Esophagus muscularis mucosa (tissue), 4 donors: Measurements from ENCODE around the gene DSCAML1. TPM values are rescaled to one million over a fixed set of nuclear protein-coding genes. Genes with fewer than 3 reads are reported as not detected.

Experiments
- DNase-seq: peaks from one replicate; pipeline ENCODE4 v3.0.0-alpha.2; 2017; ENCODE audit errors: extremely low spot score
- H3K27ac ChIP-seq, 4 donors: fragments of 200-600 bp; sonication (generic); replicated peaks in 1 of 4; 1 replicate in 3 of 4; 2 replicates in 1 of 4; pipeline ENCODE4 v1.5.1; 2016 to 2019; ENCODE audit warnings: mild to moderate bottlenecking in 1 of 4
- H3K27me3 ChIP-seq, 4 donors: fragments of 200-600 bp; sonication (generic); one replicate each; pipeline versions ENCODE4 v1.5.1 to v1.6.0; 2016 to 2019
- H3K36me3 ChIP-seq, 4 donors: fragments of 200-600 bp; sonication (generic); one replicate each; pipeline ENCODE4 v1.5.1; 2016 to 2019
- H3K4me1 ChIP-seq, 4 donors: fragments of 200-600 bp; sonication (generic); one replicate each; pipeline ENCODE4 v1.5.1; 2016 to 2019
- H3K4me3 ChIP-seq, 4 donors: fragments of 200-600 bp; sonication (generic); 1 replicate in 2 of 4; 2 replicates in 2 of 4; pipeline ENCODE4 v1.5.1; 2016 to 2019; ENCODE audit warnings: mild to moderate bottlenecking in 4 of 4, moderate library complexity in 1 of 4
- H3K9me3 ChIP-seq, 4 donors: fragments of 200-600 bp; sonication (generic); 1 replicate in 3 of 4; 2 replicates in 1 of 4; pipeline ENCODE4 v1.5.1; 2016 to 2019
- EP300 ChIP-seq: sonication (generic); formaldehyde crosslinking; IDR thresholded peaks from one replicate; pipeline ENCODE4 v1.6.1; 2017; ENCODE audit warnings: antibody characterized with exemption
- POLR2A ChIP-seq: fragments of 450-650 bp; IDR thresholded peaks from one replicate; pipeline ENCODE4 v1.6.1; 2017; ENCODE audit warnings: antibody characterized with exemption, moderate library complexity, mild to moderate bottlenecking, low read depth
- POLR2AphosphoS5 ChIP-seq, 2 donors: sonication (generic); formaldehyde crosslinking; IDR thresholded peaks; one replicate each; pipeline ENCODE4 v1.6.1; 2017; ENCODE audit warnings: antibody characterized with exemption in 2 of 2
- WGBS: methylation state at CpG from one replicate; pipeline ENCODE4 v1.1.5; 2018; 5-methylcytosine and 5-hydroxymethylcytosine counted together
- intact Hi-C: fragments of 100-400 bp; cut with DNase I; formaldehyde crosslinking; loops from one replicate; pipeline ENCODE4 v1.15.1; 2023
- total RNA-seq, 4 donors: library from RNA; depleted of rRNA; stranded (reverse); fragments of >200 nt; gene quantifications; one replicate each; pipeline versions ENCODE4 v1.1.0 to v1.2.1, GENCODE V29; 2016
- TF ChIP-seq, protein P1 (sequence below), 3 experiments: fragments of 200-600 bp in 2 of 3; fragments of 450-650 bp in 1 of 3; sonication (generic) in 2 of 3; IDR thresholded peaks; one replicate each; pipeline ENCODE4 v1.5.1; 2017 to 2019; ENCODE audit warnings: antibody characterized with exemption in 3 of 3, mild to moderate bottlenecking in 2 of 3, moderate library complexity in 1 of 3

Gene DSCAML1
- total RNA-seq, 4 donors from 2014 or later, result 0.50 to 5.8 (median 1.2) TPM

GRCh38 chr11:117454564-117454917 is 342.5 kb downstream of the DSCAML1 start:
- intact Hi-C loops, result no loop called here
- WGBS, result 89% methylated on average over 1 of the region's 1 CpG

GRCh38 chr11:117453886-117454563 is 343.0 kb downstream of the DSCAML1 start:
- Histone ChIP-seq H3K27ac (no peak overlapping the region), H3K4me1 (no peaks in the 10 kb centered on the region), H3K36me3 (peaks cover 0 to 3% (median 0%) of the 10 kb centered on the region in 4 donors), H3K9me3 (peaks cover 0 to 22% (median 17%) of the 10 kb centered on the region in 4 donors), H3K4me3 (no peak overlapping the region), H3K27me3 (no peaks in the 10 kb centered on the region)
- 94% methylated on average over 6 of the region's 6 CpGs for WGBS
- no peak for TF ChIP-seq POLR2AphosphoS5 (IDR thresholded peaks at IDR 0.05)
- intact Hi-C loops, result no loop called here
- no peak for DNase-seq

More at GRCh38 chr11:117454564-117454917, 342.5 kb downstream of the DSCAML1 start:
- Histone ChIP-seq H3K4me1 (no peaks in the 10 kb centered on the region), H3K27me3 (no peaks in the 10 kb centered on the region), H3K27ac (no peak overlapping the region), H3K36me3 (peaks cover 0 to 3% (median 0%) of the 10 kb centered on the region in 4 donors), H3K4me3 (no peak overlapping the region), H3K9me3 (peaks cover 0 to 22% (median 17%) of the 10 kb centered on the region in 4 donors)
- TF ChIP-seq POLR2A, result no peak
- no peak for TF ChIP-seq EP300
- TF ChIP-seq, protein P1, sequence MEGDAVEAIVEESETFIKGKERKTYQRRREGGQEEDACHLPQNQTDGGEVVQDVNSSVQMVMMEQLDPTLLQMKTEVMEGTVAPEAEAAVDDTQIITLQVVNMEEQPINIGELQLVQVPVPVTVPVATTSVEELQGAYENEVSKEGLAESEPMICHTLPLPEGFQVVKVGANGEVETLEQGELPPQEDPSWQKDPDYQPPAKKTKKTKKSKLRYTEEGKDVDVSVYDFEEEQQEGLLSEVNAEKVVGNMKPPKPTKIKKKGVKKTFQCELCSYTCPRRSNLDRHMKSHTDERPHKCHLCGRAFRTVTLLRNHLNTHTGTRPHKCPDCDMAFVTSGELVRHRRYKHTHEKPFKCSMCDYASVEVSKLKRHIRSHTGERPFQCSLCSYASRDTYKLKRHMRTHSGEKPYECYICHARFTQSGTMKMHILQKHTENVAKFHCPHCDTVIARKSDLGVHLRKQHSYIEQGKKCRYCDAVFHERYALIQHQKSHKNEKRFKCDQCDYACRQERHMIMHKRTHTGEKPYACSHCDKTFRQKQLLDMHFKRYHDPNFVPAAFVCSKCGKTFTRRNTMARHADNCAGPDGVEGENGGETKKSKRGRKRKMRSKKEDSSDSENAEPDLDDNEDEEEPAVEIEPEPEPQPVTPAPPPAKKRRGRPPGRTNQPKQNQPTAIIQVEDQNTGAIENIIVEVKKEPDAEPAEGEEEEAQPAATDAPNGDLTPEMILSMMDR (IDR thresholded peaks at IDR 0.05), result no peak
- TF ChIP-seq POLR2AphosphoS5 (IDR thresholded peaks at IDR 0.05), result no peak
- DNase-seq, result no peak

- Histone ChIP-seq H3K27me3 (peaks cover 0 to 18% (median under 1%) of the 10 kb centered on the region in 4 donors), H3K4me1 (peaks cover 0 to 2% (median 0%) of the 10 kb centered on the region in 4 donors), H3K9me3 (peaks cover 0 to 13% (median 8%) of the 10 kb centered on the region in 4 donors), H3K36me3 (no peaks in the 10 kb centered on the region), H3K27ac (no peak overlapping the region), H3K4me3 (no peak overlapping the region)
- 96% methylated on average over 9 of the region's 9 CpGs for WGBS
- intact Hi-C loops, result no loop called here
- no peak for TF ChIP-seq POLR2A
- no peak for TF ChIP-seq POLR2AphosphoS5 (IDR thresholded peaks at IDR 0.05)
- TF ChIP-seq, protein P1 (IDR thresholded peaks at IDR 0.05), result no peak
- TF ChIP-seq EP300, result no peak
- no peak for DNase-seq
Measured at GRCh38 chr11:117449111-117449693, 347.8 kb downstream of the DSCAML1 start.

- WGBS, result 72% methylated on average over 16 of the region's 17 CpGs
- H3K4me1 ChIP-seq, result peaks cover 0 to 8% (median 5%) of the 10 kb centered on the region in 4 donors
- H3K36me3 ChIP-seq, result no peaks in the 10 kb centered on the region
- DNase-seq, result no peak
- no peak overlapping the region for H3K27ac ChIP-seq
- intact Hi-C loops, result loop anchor here (5.0 kb wide), 1 partner anchor 372 kb away; no protein-coding TSS in a partner anchor
- peaks cover 0 to 38% (median 4%) of the 10 kb centered on the region in 4 donors for H3K27me3 ChIP-seq
- H3K9me3 ChIP-seq, result no peaks in the 10 kb centered on the region
- H3K4me3 ChIP-seq, result no peak overlapping the region
- TF ChIP-seq, protein P1 (IDR thresholded peaks at IDR 0.05), result no peak
- no peak for TF ChIP-seq POLR2AphosphoS5 (IDR thresholded peaks at IDR 0.05)
- no peak for TF ChIP-seq POLR2A
- no peak for TF ChIP-seq EP300
Measured at GRCh38 chr11:117444711-117445658, 352.0 kb downstream of the DSCAML1 start.

DNA sequence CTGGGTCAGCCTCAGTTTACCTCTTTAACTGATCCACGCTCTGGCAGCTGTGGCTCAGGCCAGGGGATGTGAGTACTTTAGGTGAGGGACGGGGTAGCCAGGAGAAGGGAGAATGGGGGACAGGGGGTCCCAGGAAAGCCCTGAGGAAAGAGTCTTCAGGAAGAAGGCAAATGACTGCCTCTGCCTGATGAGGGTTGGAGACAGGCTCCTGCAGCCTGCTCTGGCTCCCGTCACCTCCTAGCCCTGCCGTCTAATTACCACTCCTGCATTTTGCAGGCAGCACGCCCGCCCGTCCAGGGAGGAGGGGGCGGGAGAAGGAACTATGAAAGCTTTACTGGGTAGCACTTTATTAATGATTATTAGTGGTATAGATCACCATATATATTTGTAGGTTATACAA is 352.8 kb downstream of the DSCAML1 start:
- no peak for DNase-seq
- Histone ChIP-seq H3K36me3 (no peaks in the 10 kb centered on the region), H3K9me3 (no peaks in the 10 kb centered on the region), H3K4me1 (peaks cover 0 to 8% (median 5%) of the 10 kb centered on the region in 4 donors), H3K4me3 (no peak overlapping the region), H3K27me3 (peaks cover 0 to 38% (median 4%) of the 10 kb centered on the region in 4 donors), H3K27ac (no peak overlapping the region)
- 71% methylated on average over 8 of the region's 8 CpGs for WGBS
- no peak for TF ChIP-seq EP300
- TF ChIP-seq POLR2AphosphoS5 (IDR thresholded peaks at IDR 0.05), result no peak
- intact Hi-C loops, result loop anchor here (5.0 kb wide), 1 partner anchor 373 kb away; no protein-coding TSS in a partner anchor
